ENCODE measurements around the gene THUMPD3. TPM values are rescaled to one million over a fixed set of nuclear protein-coding genes. Genes with fewer than 3 reads are reported as not detected.

Gene THUMPD3
- total and polyA plus RNA-seq, 12 donors = 40.3 to 72.1 (median 52.5) TPM

DNA sequence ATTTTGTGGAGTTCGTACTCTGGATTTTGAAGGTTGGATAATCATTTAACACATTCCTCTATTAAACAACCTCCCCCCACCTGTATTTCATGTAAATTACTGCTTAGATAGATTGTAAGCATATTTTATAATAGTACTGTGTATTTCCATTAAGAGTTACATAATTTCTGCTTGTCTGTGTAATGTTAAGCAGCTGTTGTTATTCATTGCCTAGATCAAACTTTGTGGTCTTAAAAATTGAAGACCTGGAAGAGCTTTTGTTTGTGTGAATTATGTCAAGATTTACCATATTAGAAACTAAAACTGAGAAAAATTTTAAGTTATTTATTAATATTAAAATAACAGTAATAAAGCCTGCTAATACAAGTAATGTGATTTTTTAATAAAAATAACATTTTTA is 45.7 kb downstream of the THUMPD3 start:
- WGBS, 2 donors = 66 to 88% methylated on average over 1 of the region's 1 CpG
- TF ChIP-seq CTCF (IDR thresholded peaks at IDR 0.05) = no peak
- peaks cover 0 to 7% (median 0%) of the 10 kb centered on the region in 11 donors for H3K9me3 ChIP-seq
- DNase-seq (no peak), ATAC-seq (no peak)
- peak overlapping the region in 4 of 10 donors; percentile 11 to 58 (median 46) for H3K27ac ChIP-seq
- H3K4me1 ChIP-seq = peaks cover 4 to 98% (median 94%) of the 10 kb centered on the region in 9 donors
- intact Hi-C loops (cut with DNase I) = no loop called here
- no peaks in the 10 kb centered on the region for H3K36me3 ChIP-seq
- H3K27me3 ChIP-seq = no peaks in the 10 kb centered on the region
- H3K4me3 ChIP-seq = no peak overlapping the region

GRCh38 chr3:9409981-9410854 is 47.4 kb downstream of the THUMPD3 start:
- TF ChIP-seq CTCF (IDR thresholded peaks at IDR 0.05) = no peak
- Histone ChIP-seq H3K9me3 (peaks cover 0 to 7% (median 0%) of the 10 kb centered on the region in 11 donors), H3K36me3 (no peaks in the 10 kb centered on the region), H3K4me3 (no peak overlapping the region), H3K27ac (peak overlapping the region in 5 of 10 donors; percentile 30 to 55 (median 33)), H3K27me3 (no peaks in the 10 kb centered on the region), H3K4me1 (peaks cover 4 to 98% (median 84%) of the 10 kb centered on the region in 9 donors)
- intact Hi-C loops (cut with DNase I) = no loop called here
- 75 to 79% methylated on average over 6 of the region's 6 CpGs for WGBS, 2 donors
- ATAC-seq (no peak), DNase-seq (no peak)

GRCh38 chr3:9411302-9411701 is 48.4 kb downstream of the THUMPD3 start:
- H3K9me3 ChIP-seq = peaks cover 0 to 7% (median 0%) of the 10 kb centered on the region in 11 donors
- no peak for TF ChIP-seq CTCF (IDR thresholded peaks at IDR 0.05)
- peak overlapping the region in 5 of 10 donors; percentile 30 to 55 (median 33) for H3K27ac ChIP-seq
- no peak overlapping the region for H3K4me3 ChIP-seq
- DNase-seq (no peak), ATAC-seq (no peak)
- intact Hi-C loops (cut with DNase I) = no loop called here
- 68 to 69% methylated on average over 1 of the region's 1 CpG for WGBS, 2 donors
- no peaks in the 10 kb centered on the region for H3K27me3 ChIP-seq
- peaks cover 0 to 98% (median 83%) of the 10 kb centered on the region in 9 donors for H3K4me1 ChIP-seq
- H3K36me3 ChIP-seq = peaks cover 0 to 10% (median 0%) of the 10 kb centered on the region in 9 donors

DNA sequence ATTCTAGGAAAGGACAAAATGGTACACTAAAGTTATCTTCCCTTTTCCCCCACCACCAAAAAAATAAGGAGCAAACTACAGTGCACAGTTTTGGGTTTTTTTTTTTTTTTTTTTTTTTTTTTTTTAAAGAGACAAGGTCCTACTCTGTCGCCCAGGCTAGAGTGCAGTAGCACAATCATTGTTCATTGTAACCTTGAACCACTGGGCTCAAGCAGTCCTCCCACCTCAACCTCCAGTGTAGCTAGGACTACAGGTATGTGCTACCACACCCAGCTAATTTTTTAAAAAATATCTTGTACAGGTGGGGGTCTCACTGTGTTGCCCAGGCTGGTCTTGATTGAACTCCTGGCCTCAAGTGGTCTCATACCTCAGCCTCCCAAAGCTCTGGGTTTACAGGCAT is 49.4 kb downstream of the THUMPD3 start:
- intact Hi-C loops (cut with DNase I) = no loop called here
- peak in 1 of 8 donors; percentile 43 for ATAC-seq

More for the DNA sequence above, 49.4 kb downstream of the THUMPD3 start:
- 65 to 67% methylated on average over 1 of the region's 1 CpG for WGBS, 2 donors
- Histone ChIP-seq H3K27me3 (no peaks in the 10 kb centered on the region), H3K4me3 (no peak overlapping the region), H3K4me1 (peaks cover 0 to 98% (median 82%) of the 10 kb centered on the region in 9 donors), H3K36me3 (peaks cover 0 to 13% (median 0%) of the 10 kb centered on the region in 9 donors), H3K9me3 (peaks cover 0 to 7% (median 0%) of the 10 kb centered on the region in 11 donors), H3K27ac (peak overlapping the region in 2 of 10 donors; percentile 45 to 55)
- no peak for TF ChIP-seq CTCF (IDR thresholded peaks at IDR 0.05)
- DNase-seq = no peak

Measured in heart right ventricle (tissue), 16 donors.